Stimulated activated CD8-positive, alpha-beta memory T cell treated with anti-CD3 and anti-CD28 coated beads, Interleukin-4, amount 100 ng/mL, for 48 hours (primary cell): ENCODE results near the gene SMARCA2.
"Not testable (repeated sequence)": the region's sequence is repeated elsewhere in the genome, so short reads cannot be mapped to it uniquely, and the experiment has no call there.

ENCODE experiments used
- DNase-seq: peaks from one replicate; pipeline ENCODE4 v3.0.0-alpha.2; 2020

Gene SMARCA2

GRCh38 chr9:2106666-2107065 lies 91.5 kb downstream of the SMARCA2 start:
- DNase-seq = no peak

- DNase-seq = no peak
Measured at GRCh38 chr9:2107906-2108451, 92.8 kb downstream of the SMARCA2 start.

GRCh38 chr9:2109069-2109650 lies 94.0 kb downstream of the SMARCA2 start:
- no peak for DNase-seq

- no peak for DNase-seq
Measured at GRCh38 chr9:2110036-2110435, 94.9 kb downstream of the SMARCA2 start.

- DNase-seq = peak; percentile 29
Measured at GRCh38 chr9:2116073-2116472, 100.9 kb downstream of the SMARCA2 start.

GRCh38 chr9:2117527-2117926 lies 102.4 kb downstream of the SMARCA2 start:
- DNase-seq = no peak

GRCh38 chr9:2119566-2119965 lies 104.4 kb downstream of the SMARCA2 start:
- no peak for DNase-seq

GRCh38 chr9:2120926-2121689 lies 106.0 kb downstream of the SMARCA2 start:
- DNase-seq = no peak

GRCh38 chr9:2122299-2122698 lies 107.2 kb downstream of the SMARCA2 start:
- no peak for DNase-seq

GRCh38 chr9:2125906-2126305 lies 110.8 kb downstream of the SMARCA2 start:
- DNase-seq = no peak

GRCh38 chr9:2126331-2126803 lies 111.2 kb downstream of the SMARCA2 start:
- DNase-seq = no peak

GRCh38 chr9:2127486-2127885 lies 112.3 kb downstream of the SMARCA2 start:
- no peak for DNase-seq

DNA sequence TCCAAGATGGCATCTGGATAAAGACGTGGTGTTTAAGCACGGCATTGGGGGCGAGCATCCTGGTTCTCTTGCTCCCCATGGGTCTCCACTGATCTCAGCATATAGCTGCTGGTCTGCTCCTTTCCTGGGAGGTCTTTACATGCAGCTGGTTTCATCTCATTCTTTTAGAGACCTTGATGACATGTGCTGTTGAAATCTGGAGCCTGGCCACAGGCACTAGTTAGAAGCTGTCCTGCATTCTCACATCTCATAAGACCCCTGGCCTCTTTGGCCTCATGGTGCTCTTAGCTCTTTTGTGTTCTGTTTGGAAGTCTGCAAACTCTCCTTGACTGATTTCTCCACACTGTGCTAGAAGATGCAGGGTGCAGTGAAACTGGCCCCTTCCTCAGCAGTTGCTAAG lies 113.0 kb downstream of the SMARCA2 start:
- no peak for DNase-seq

- no peak for DNase-seq
Measured at GRCh38 chr9:2128618-2129017, 113.5 kb downstream of the SMARCA2 start.

- no peak for DNase-seq
Measured at GRCh38 chr9:2130941-2131340, 115.8 kb downstream of the SMARCA2 start.

DNA sequence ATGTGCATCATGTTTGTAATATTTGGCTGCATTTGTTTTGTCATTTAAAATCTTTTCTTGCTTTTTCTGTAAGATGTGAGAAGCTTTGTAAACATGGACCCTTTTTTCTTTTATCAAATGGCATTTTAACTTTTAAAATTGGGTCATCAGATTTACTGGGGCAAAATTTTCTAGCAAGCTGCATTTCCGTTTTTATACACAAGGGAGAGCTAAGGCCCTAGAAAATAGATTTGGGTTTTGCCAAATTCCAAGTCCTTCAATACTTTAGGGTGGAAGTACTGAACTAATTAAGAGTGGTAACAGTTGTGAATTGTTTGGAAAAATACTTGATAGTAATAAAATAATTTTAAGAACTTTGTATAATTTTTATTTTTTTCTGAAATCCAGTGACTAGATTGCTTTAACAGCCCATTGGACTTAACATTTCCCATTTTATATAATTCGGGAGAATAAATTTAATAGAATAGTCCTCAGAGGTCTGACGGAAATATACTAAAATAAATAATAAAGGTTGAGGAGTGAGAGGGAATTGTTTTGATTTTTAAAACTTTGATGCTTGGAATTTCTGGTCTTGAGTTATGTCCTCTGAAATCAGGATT lies 117.4 kb downstream of the SMARCA2 start:
- no peak for DNase-seq

DNA sequence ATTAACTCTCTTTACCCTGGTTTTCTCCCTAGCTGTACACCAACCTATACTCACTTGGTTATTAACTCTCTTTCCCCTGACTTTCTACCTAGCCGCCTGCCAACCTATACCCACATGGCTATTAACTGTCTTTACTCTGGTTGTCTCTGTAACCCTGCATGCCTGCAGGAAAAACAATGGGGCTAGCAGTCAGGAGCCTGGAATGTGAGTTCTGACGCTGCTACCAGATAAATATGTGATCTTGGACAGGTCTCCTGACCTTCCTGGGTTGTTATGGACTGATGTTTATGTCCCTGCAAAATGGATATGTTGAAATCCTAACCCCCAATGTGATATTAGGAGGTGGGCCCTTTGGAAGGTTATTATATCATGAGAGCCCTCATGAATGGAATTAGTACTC lies 119.2 kb downstream of the SMARCA2 start:
- no peak for DNase-seq

DNA sequence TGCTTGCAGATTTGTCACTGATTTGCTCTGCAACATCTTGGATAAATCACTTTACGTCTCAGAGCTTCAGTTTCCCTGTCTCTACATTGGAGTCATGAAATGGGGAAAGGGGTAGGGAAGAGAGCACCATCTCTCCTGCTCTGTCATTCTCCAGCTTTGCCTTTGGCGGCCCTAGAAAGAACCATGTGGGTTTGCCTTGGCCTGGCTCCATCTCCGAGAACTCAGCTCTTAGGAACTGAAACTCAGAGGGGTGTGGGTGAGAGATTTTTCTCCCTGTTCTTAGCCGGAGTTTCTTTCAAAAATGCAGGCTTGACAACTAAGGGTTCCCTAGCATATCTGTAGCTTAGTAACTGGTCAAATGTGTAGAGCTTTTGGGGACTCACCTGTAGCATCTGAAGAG lies 123.5 kb downstream of the SMARCA2 start:
- DNase-seq = no peak

DNA sequence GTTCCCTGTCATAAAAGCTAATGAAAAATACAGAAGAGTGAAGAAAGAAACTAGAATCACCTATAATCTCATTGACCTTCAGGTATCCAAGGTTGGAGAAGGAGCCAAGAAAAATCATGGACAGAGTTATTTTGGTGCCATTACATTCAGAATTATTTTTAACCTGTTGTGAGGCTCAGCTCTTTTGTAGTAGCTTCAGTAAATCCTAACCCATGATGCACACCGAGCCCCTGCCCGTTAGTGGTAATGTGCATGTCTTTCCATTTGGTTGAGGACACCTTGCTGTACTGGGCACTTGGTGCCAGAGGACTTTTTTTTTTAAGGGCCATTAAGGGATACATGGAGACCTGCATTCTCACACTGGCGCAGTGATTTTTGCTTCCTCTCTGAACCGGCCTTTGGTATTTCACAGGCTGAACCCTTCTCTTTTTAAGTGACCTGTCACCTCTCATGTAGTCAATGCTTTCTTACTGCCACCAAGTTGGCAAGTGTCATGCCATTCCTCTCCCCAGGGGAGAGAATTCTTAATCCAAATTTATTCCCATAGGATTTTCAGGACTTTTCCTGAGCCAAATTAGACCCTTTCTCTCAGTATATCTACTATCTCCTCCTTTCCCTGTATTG lies 125.6 kb downstream of the SMARCA2 start:
- no peak for DNase-seq

- DNase-seq = no peak
Measured at GRCh38 chr9:2142212-2142611, 127.1 kb downstream of the SMARCA2 start.

GRCh38 chr9:2144619-2145018 lies 129.5 kb downstream of the SMARCA2 start:
- DNase-seq = no peak

- DNase-seq = no peak
Measured at GRCh38 chr9:2145746-2146145, 130.6 kb downstream of the SMARCA2 start.

- DNase-seq = not testable (repeated sequence)
Measured at GRCh38 chr9:2146700-2147099, 131.6 kb downstream of the SMARCA2 start.
